ENCODE measurements around the gene ARHGAP45. TPM values are rescaled to one million over a fixed set of nuclear protein-coding genes. Genes with fewer than 3 reads are reported as not detected.

The ARHGAP45 gene
- total RNA-seq, 6 experiments from 2014 or later: 4.2 to 10.0 (median 7.3) TPM

- DNase-seq (no peak), ATAC-seq (no peak)
- intact Hi-C loops (cut with DNase I): no loop called here
- TF ChIP-seq CTCF (IDR thresholded peaks at IDR 0.05) (no peak), POLR2A (IDR thresholded peaks at IDR 0.05) (no peak)
- WGBS (ENCODE audit: insufficient coverage, low coverage, low lambda C conversion rate, missing lambda C conversion rate): no CpG with 5 or more reads among the region's 48 CpGs
- H3K27ac ChIP-seq: no peak overlapping the region
- H3K36me3 ChIP-seq: peaks cover 3 to 45% (median 18%) of the 10 kb centered on the region in 4 donors
- H3K9me3 ChIP-seq: no peaks in the 10 kb centered on the region
- H3K4me1 ChIP-seq: peaks cover 0 to 16% (median 2%) of the 10 kb centered on the region in 4 donors
- H3K27me3 ChIP-seq: no peaks in the 10 kb centered on the region
- H3K4me3 ChIP-seq: no peak overlapping the region
These were observed 42.1 kb downstream of the ARHGAP45 start for GRCh38 chr19:1109032-1109551.

GRCh38 chr19:1109697-1110671 is 43.0 kb downstream of the ARHGAP45 start:
- no peak for TF ChIP-seq POLR2A (IDR thresholded peaks at IDR 0.05)
- no peak for TF ChIP-seq CTCF (IDR thresholded peaks at IDR 0.05)
- Histone ChIP-seq H3K27me3 (no peaks in the 10 kb centered on the region), H3K27ac (no peak overlapping the region), H3K9me3 (no peaks in the 10 kb centered on the region), H3K36me3 (peaks cover 3 to 54% (median 19%) of the 10 kb centered on the region in 4 donors), H3K4me1 (peaks cover 0 to 18% (median 2%) of the 10 kb centered on the region in 4 donors), H3K4me3 (no peak overlapping the region)
- no peak for DNase-seq
- ATAC-seq: no peak
- WGBS (ENCODE audit: insufficient coverage, low coverage, low lambda C conversion rate, missing lambda C conversion rate): 83% methylated on average over 9 of the region's 54 CpGs
- intact Hi-C loops (cut with DNase I): loop anchor here in 1 of 2 donors (10.0 kb wide), 1 partner anchor 75 kb away; no protein-coding TSS in a partner anchor

GRCh38 chr19:1110809-1111640 is 44.1 kb downstream of the ARHGAP45 start:
- no peak for DNase-seq
- TF ChIP-seq POLR2A (IDR thresholded peaks at IDR 0.05): no peak
- no peak for TF ChIP-seq CTCF (IDR thresholded peaks at IDR 0.05)
- ATAC-seq: no peak
- Histone ChIP-seq H3K4me1 (peaks cover 0 to 13% (median 2%) of the 10 kb centered on the region in 4 donors), H3K27me3 (no peaks in the 10 kb centered on the region), H3K27ac (no peak overlapping the region), H3K4me3 (no peak overlapping the region), H3K9me3 (no peaks in the 10 kb centered on the region), H3K36me3 (peaks cover 3 to 63% (median 22%) of the 10 kb centered on the region in 4 donors)
- WGBS (ENCODE audit: insufficient coverage, low coverage, low lambda C conversion rate, missing lambda C conversion rate): 80% methylated on average over 3 of the region's 18 CpGs
- intact Hi-C loops (cut with DNase I): loop anchor here in 1 of 2 donors (10.0 kb wide), 1 partner anchor 74 kb away; no protein-coding TSS in a partner anchor

GRCh38 chr19:1111641-1112267 is 44.8 kb downstream of the ARHGAP45 start:
- no peak for TF ChIP-seq CTCF (IDR thresholded peaks at IDR 0.05)
- TF ChIP-seq POLR2A (IDR thresholded peaks at IDR 0.05): no peak
- H3K27ac ChIP-seq: no peak overlapping the region
- H3K4me1 ChIP-seq: peaks cover 0 to 13% (median 2%) of the 10 kb centered on the region in 4 donors
- ATAC-seq (no peak), DNase-seq (no peak)
- intact Hi-C loops (cut with DNase I): loop anchor here in 1 of 2 donors (10.0 kb wide), 1 partner anchor 73 kb away; no protein-coding TSS in a partner anchor
- H3K9me3 ChIP-seq: no peaks in the 10 kb centered on the region
- no peaks in the 10 kb centered on the region for H3K27me3 ChIP-seq
- 71% methylated on average over 2 of the region's 18 CpGs for WGBS (ENCODE audit: insufficient coverage, low coverage, low lambda C conversion rate, missing lambda C conversion rate)
- peaks cover 5 to 63% (median 23%) of the 10 kb centered on the region in 4 donors for H3K36me3 ChIP-seq
- H3K4me3 ChIP-seq: no peak overlapping the region

Data from right lobe of liver (tissue), 6 donors.